Measurements from ENCODE around the gene NEK10.
A peak's percentile ranks its signal among the peaks of the same experiment; 100 is the strongest.

NEK10 gene

GRCh38 chr3:27134171-27134796 lies 234.9 kb downstream of the NEK10 start:
- H3K4me3 ChIP-seq (ENCODE audit: low read length): no peak overlapping the region
- TF ChIP-seq CTCF (conservative IDR thresholded peaks at IDR 0.05; ENCODE audit: low read length): peak; percentile 96

GRCh38 chr3:27133060-27133459 lies 236.1 kb downstream of the NEK10 start:
- no peak for TF ChIP-seq CTCF (conservative IDR thresholded peaks at IDR 0.05; ENCODE audit: low read length)
- no peak for DNase-seq (ENCODE audit: low read depth)
- no peak overlapping the region for H3K4me3 ChIP-seq (ENCODE audit: low read length)

More at GRCh38 chr3:27134171-27134796, 234.9 kb downstream of the NEK10 start:
- DNase-seq (ENCODE audit: low read depth): peak; percentile 56

- no peak for DNase-seq (ENCODE audit: low read depth)
- TF ChIP-seq CTCF (conservative IDR thresholded peaks at IDR 0.05; ENCODE audit: low read length): no peak
- no peak overlapping the region for H3K4me3 ChIP-seq (ENCODE audit: low read length)
These were observed 238.4 kb downstream of the NEK10 start for GRCh38 chr3:27130796-27131195.

GRCh38 chr3:27127879-27128278 lies 241.3 kb downstream of the NEK10 start:
- TF ChIP-seq CTCF (conservative IDR thresholded peaks at IDR 0.05; ENCODE audit: low read length): no peak
- no peak overlapping the region for H3K4me3 ChIP-seq (ENCODE audit: low read length)
- DNase-seq (ENCODE audit: low read depth): no peak

GRCh38 chr3:27127195-27127594 lies 242.0 kb downstream of the NEK10 start:
- no peak overlapping the region for H3K4me3 ChIP-seq (ENCODE audit: low read length)
- no peak for TF ChIP-seq CTCF (conservative IDR thresholded peaks at IDR 0.05; ENCODE audit: low read length)
- DNase-seq (ENCODE audit: low read depth): no peak

- H3K4me3 ChIP-seq (ENCODE audit: low read length): no peak overlapping the region
- no peak for TF ChIP-seq CTCF (conservative IDR thresholded peaks at IDR 0.05; ENCODE audit: low read length)
- no peak for DNase-seq (ENCODE audit: low read depth)
These were observed 243.2 kb downstream of the NEK10 start for GRCh38 chr3:27125821-27126501.

- H3K4me3 ChIP-seq (ENCODE audit: low read length): no peak overlapping the region
- TF ChIP-seq CTCF (conservative IDR thresholded peaks at IDR 0.05; ENCODE audit: low read length): no peak
These were observed 249.5 kb downstream of the NEK10 start for GRCh38 chr3:27119639-27120038.

More at GRCh38 chr3:27119639-27120038, 249.5 kb downstream of the NEK10 start:
- no peak for DNase-seq (ENCODE audit: low read depth)
